GM12878 (cell line): Measurements from ENCODE around the gene RFC4. TPM values are rescaled to one million over a fixed set of nuclear protein-coding genes. Genes with fewer than 3 reads are reported as not detected.

Experiments used
- ATAC-seq: fragments of 200-7000 bp; cut with Tn5 transposase; 3 replicates; pipeline ENCODE4 v1.9.1; 2020; ENCODE audit warnings: mild to moderate bottlenecking, moderate library complexity
- BruUV-seq: library from RNA; stranded (reverse); fragments of 400-500 nt; replicated peaks from 2 replicates; lab custom pipeline; 2021; lab: Mats Ljungman, UMichigan
- CTCF ChIA-PET: fragments of 300-600 bp; sonication (Branson Sonifier 250); formaldehyde crosslinking; extraction: SDS; loops from one replicate; lab custom pipeline; 2021; ENCODE audit warnings: inconsistent platforms; lab: Yijun Ruan, JAX
- POLR2A ChIA-PET: fragments of 350-600 bp; formaldehyde crosslinking; extraction: SDS; loops from one replicate; lab custom pipeline; 2021; ENCODE audit warnings: inconsistent platforms; lab: Charles Lee
- RAD21 ChIA-PET: fragments of 300-600 bp; sonication (Branson Sonifier 250); formaldehyde crosslinking; loops from one replicate; lab custom pipeline; 2023; ENCODE audit warnings: antibody characterized with exemption; ENCODE audit not compliant: unreplicated experiment; lab: Charles Lee
- SMC1A ChIA-PET: fragments of 300-600 bp; sonication (Branson Sonifier 250); formaldehyde crosslinking; loops from one replicate; lab custom pipeline; 2023; ENCODE audit not compliant: unreplicated experiment, uncharacterized antibody; lab: Charles Lee
- DNase-seq: peaks from one replicate; pipeline ENCODE4 v3.0.0-alpha.2; 2011; ENCODE audit warnings: low read depth, low spot score
- FAIRE-seq: peaks from 3 replicates; lab custom pipeline; 2011; peaks lifted over from hg19 to GRCh38; lab: Jason Lieb, UNC
- H2AFZ ChIP-seq: 2 replicates; pipeline ENCODE4 v1.6.0; 2011; ENCODE audit warnings: low read depth, low read length, control low read depth; ENCODE audit not compliant: control insufficient read depth
- H3K27ac ChIP-seq: 2 replicates; pipeline ENCODE4 v1.5.1; 2011; ENCODE audit warnings: control low read depth; ENCODE audit not compliant: control insufficient read depth, insufficient read depth
- H3K27me3 ChIP-seq, 2 experiments: replicated peaks in 1 of 2; 2 replicates each; pipeline versions ENCODE4 v1.6.0 to v1.6.1; 2011; ENCODE audit warnings: low read length in 1 of 2; ENCODE audit not compliant: control insufficient read depth in 2 of 2, insufficient read depth in 2 of 2
- H3K36me3 ChIP-seq, 2 experiments: 2 replicates each; pipeline ENCODE4 v1.5.1; 2011; ENCODE audit warnings: low read length in 1 of 2; ENCODE audit not compliant: control insufficient read depth in 2 of 2, insufficient read depth in 2 of 2
- H3K4me1 ChIP-seq: 2 replicates; pipeline ENCODE4 v1.6.1; 2011; ENCODE audit warnings: mild to moderate bottlenecking, low read length, moderate library complexity, mixed read lengths; ENCODE audit not compliant: control insufficient read depth, insufficient read depth
- H3K4me2 ChIP-seq: 2 replicates; pipeline ENCODE4 v1.6.0; 2011; ENCODE audit warnings: control low read depth; ENCODE audit not compliant: control insufficient read depth, insufficient read depth
- H3K4me3 ChIP-seq: fragments of 200-600 bp; sonication (generic); 2 replicates; pipeline ENCODE4 v1.5.1; 2016
- H3K79me2 ChIP-seq: 2 replicates; pipeline ENCODE4 v1.6.0; 2011; ENCODE audit warnings: low read length; ENCODE audit not compliant: control insufficient read depth, insufficient read depth
- H3K9ac ChIP-seq: 2 replicates; pipeline ENCODE4 v1.8.0; 2011; ENCODE audit warnings: low read length, control low read depth, mixed read lengths; ENCODE audit not compliant: control insufficient read depth, insufficient read depth
- H3K9me3 ChIP-seq: replicated peaks from 3 replicates; pipeline ENCODE4 v1.5.1; 2011; ENCODE audit warnings: mild to moderate bottlenecking, low read length; ENCODE audit not compliant: control insufficient read depth, insufficient read depth
- H4K20me1 ChIP-seq: 2 replicates; pipeline ENCODE4 v1.6.0; 2011; ENCODE audit not compliant: control insufficient read depth, insufficient read depth
- CEBPB ChIP-seq, 2 experiments: fragments of 150-350 bp in 1 of 2; IDR thresholded peaks; 2 replicates each; pipeline ENCODE4 v1.6.1; 2012 to 2014; ENCODE audit warnings: low read depth in 2 of 2, low read length in 2 of 2, borderline replicate concordance in 1 of 2, inconsistent platforms in 1 of 2
- CHD1 ChIP-seq: IDR thresholded peaks from 2 replicates; pipeline ENCODE4 v1.6.1; 2012; ENCODE audit warnings: low read depth, low read length, improper control_type of control experiment
- MEF2B ChIP-seq: fragments of 450-650 bp; IDR thresholded peaks from 2 replicates; pipeline ENCODE4 v1.6.1; 2018; ENCODE audit warnings: mild to moderate bottlenecking, moderate library complexity; ENCODE audit not compliant: partially characterized antibody, poor library complexity, severe bottlenecking
- RAD51 ChIP-seq: fragments of 450-650 bp; IDR thresholded peaks from 2 replicates; pipeline ENCODE4 v1.6.1; 2016; ENCODE audit warnings: moderate library complexity, mild to moderate bottlenecking, inconsistent platforms
- RB1 ChIP-seq: fragments of 450-650 bp; formaldehyde crosslinking; IDR thresholded peaks from 2 replicates; pipeline ENCODE4 v1.6.1; 2017; ENCODE audit warnings: mild to moderate bottlenecking, borderline replicate concordance
- SMAD1 ChIP-seq: fragments of 450-650 bp; IDR thresholded peaks from 2 replicates; pipeline ENCODE4 v1.6.1; 2018; ENCODE audit warnings: mild to moderate bottlenecking, low read depth; ENCODE audit not compliant: partially characterized antibody
- SMAD5 ChIP-seq: IDR thresholded peaks from 2 replicates; pipeline ENCODE4 v1.6.1; 2016; ENCODE audit warnings: antibody characterized with exemption, low read depth
- TAF1 ChIP-seq: IDR thresholded peaks from 2 replicates; pipeline ENCODE4 v1.6.1; 2011; ENCODE audit warnings: mild to moderate bottlenecking, low read depth, low read length, borderline replicate concordance
- TBL1XR1 ChIP-seq: IDR thresholded peaks from 2 replicates; pipeline ENCODE4 v1.6.1; 2012; ENCODE audit warnings: low read depth, low read length, improper control_type of control experiment
- TCF12 ChIP-seq: IDR thresholded peaks from 2 replicates; pipeline ENCODE4 v1.6.1; 2011; ENCODE audit warnings: low read depth, mild to moderate bottlenecking, low read length
- WGBS: methylation state at CpG from one replicate; pipeline ENCODE4 v1.1.6; 2016; ENCODE audit warnings: low lambda C conversion rate; ENCODE audit not compliant: insufficient replicate concordance, insufficient coverage; ENCODE audit errors: missing lambda C conversion rate; 5-methylcytosine and 5-hydroxymethylcytosine counted together
- in situ Hi-C: fragments of 300-500 bp; cut with MboI; formaldehyde crosslinking; loops from 9 replicates; pipeline ENCODE4 v1.14.3; 2018; ENCODE audit warnings: mixed read lengths
- intact Hi-C: fragments of 100-400 bp; cut with micrococcal nuclease; formaldehyde crosslinking; loops from one replicate; pipeline ENCODE4 v1.14.2; 2022; ENCODE audit not compliant: unreplicated experiment
- polyA plus RNA-seq, 11 experiments: library from polyadenylated mRNA; depleted of rRNA in 4 of 11; unstranded in 6 of 11; stranded (reverse) in 5 of 11; fragments of >200 nt; fragmentation: Nextera tagmentation in 4 of 11; fragmentation: Illumina TruSeq in 1 of 11; extraction: Ambion mirVana in 4 of 11; extraction: Trizol in 1 of 11; gene quantifications; 1 replicate in 1 of 11; 2 replicates in 10 of 11; pipeline versions ENCODE4 v1.2.1 to v1.2.3, GENCODE V29; 2011 to 2016; ENCODE audit warnings: inconsistent platforms in 2 of 11, missing spikeins in 2 of 11, low read depth in 1 of 11
- total RNA-seq, 4 experiments: library from RNA; depleted of rRNA in 3 of 4; stranded (reverse); fragments of >200 nt in 3 of 4; fragmentation: Illumina TruSeq in 1 of 4; extraction: Trizol in 1 of 4; gene quantifications; 2 replicates each; pipeline versions ENCODE4 v1.2.1 to v1.2.3, GENCODE V29; 2013 to 2021
- TF ChIP-seq, protein P1 (sequence below): fragments of 150-350 bp; IDR thresholded peaks from 2 replicates; pipeline ENCODE4 v1.6.1; 2016; ENCODE audit warnings: low read depth, low read length
- TF ChIP-seq, protein P2 (sequence below): IDR thresholded peaks from 2 replicates; pipeline ENCODE4 v1.6.1; 2012; ENCODE audit warnings: mild to moderate bottlenecking, low read depth, low read length
- TF ChIP-seq, protein P3 (sequence below): fragments of 450-650 bp; formaldehyde crosslinking; IDR thresholded peaks from 2 replicates; pipeline ENCODE4 v1.4.0; 2022; ENCODE audit warnings: mild to moderate bottlenecking, moderate library complexity

The RFC4 gene
- total and polyA plus RNA-seq, 10 of the 15 experiments (the other 5 are each of a cell fraction or from before 2014, with no cell fraction given) = 49.1 to 144 (median 112) TPM

DNA sequence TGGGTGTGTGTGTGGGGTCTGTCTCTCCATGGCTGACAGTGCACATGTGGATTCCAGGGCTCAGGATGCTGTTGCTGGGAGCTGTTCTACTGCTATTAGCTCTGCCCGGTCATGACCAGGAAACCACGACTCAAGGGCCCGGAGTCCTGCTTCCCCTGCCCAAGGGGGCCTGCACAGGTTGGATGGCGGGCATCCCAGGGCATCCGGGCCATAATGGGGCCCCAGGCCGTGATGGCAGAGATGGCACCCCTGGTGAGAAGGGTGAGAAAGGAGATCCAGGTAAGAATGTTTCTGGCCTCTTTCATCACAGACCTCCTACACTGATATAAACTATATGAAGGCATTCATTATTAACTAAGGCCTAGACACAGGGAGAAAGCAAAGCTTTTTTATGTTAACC is 46.7 kb upstream of the RFC4 start:
- in situ Hi-C loops = loop anchor here (5.0 kb wide), 1 partner anchor 74 kb away; no protein-coding TSS in a partner anchor
- TF ChIP-seq RB1 = no peak
- TF ChIP-seq TBL1XR1 = no peak
- TF ChIP-seq, protein P1, sequence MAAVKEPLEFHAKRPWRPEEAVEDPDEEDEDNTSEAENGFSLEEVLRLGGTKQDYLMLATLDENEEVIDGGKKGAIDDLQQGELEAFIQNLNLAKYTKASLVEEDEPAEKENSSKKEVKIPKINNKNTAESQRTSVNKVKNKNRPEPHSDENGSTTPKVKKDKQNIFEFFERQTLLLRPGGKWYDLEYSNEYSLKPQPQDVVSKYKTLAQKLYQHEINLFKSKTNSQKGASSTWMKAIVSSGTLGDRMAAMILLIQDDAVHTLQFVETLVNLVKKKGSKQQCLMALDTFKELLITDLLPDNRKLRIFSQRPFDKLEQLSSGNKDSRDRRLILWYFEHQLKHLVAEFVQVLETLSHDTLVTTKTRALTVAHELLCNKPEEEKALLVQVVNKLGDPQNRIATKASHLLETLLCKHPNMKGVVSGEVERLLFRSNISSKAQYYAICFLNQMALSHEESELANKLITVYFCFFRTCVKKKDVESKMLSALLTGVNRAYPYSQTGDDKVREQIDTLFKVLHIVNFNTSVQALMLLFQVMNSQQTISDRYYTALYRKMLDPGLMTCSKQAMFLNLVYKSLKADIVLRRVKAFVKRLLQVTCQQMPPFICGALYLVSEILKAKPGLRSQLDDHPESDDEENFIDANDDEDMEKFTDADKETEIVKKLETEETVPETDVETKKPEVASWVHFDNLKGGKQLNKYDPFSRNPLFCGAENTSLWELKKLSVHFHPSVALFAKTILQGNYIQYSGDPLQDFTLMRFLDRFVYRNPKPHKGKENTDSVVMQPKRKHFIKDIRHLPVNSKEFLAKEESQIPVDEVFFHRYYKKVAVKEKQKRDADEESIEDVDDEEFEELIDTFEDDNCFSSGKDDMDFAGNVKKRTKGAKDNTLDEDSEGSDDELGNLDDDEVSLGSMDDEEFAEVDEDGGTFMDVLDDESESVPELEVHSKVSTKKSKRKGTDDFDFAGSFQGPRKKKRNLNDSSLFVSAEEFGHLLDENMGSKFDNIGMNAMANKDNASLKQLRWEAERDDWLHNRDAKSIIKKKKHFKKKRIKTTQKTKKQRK = no peak
- TF ChIP-seq TCF12 = no peak
- no peak for TF ChIP-seq TAF1
- TF ChIP-seq MEF2B = no peak
- no peak for TF ChIP-seq RAD51
- no peak for TF ChIP-seq SMAD1
- TF ChIP-seq, protein P2, sequence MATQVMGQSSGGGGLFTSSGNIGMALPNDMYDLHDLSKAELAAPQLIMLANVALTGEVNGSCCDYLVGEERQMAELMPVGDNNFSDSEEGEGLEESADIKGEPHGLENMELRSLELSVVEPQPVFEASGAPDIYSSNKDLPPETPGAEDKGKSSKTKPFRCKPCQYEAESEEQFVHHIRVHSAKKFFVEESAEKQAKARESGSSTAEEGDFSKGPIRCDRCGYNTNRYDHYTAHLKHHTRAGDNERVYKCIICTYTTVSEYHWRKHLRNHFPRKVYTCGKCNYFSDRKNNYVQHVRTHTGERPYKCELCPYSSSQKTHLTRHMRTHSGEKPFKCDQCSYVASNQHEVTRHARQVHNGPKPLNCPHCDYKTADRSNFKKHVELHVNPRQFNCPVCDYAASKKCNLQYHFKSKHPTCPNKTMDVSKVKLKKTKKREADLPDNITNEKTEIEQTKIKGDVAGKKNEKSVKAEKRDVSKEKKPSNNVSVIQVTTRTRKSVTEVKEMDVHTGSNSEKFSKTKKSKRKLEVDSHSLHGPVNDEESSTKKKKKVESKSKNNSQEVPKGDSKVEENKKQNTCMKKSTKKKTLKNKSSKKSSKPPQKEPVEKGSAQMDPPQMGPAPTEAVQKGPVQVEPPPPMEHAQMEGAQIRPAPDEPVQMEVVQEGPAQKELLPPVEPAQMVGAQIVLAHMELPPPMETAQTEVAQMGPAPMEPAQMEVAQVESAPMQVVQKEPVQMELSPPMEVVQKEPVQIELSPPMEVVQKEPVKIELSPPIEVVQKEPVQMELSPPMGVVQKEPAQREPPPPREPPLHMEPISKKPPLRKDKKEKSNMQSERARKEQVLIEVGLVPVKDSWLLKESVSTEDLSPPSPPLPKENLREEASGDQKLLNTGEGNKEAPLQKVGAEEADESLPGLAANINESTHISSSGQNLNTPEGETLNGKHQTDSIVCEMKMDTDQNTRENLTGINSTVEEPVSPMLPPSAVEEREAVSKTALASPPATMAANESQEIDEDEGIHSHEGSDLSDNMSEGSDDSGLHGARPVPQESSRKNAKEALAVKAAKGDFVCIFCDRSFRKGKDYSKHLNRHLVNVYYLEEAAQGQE = no peak
- no peak for TF ChIP-seq CEBPB (IDR thresholded peaks at IDR 0.05; ENCODE audit: borderline replicate concordance in 1 of 2, low read depth in 2 of 2, low read length in 2 of 2)
- no peak for TF ChIP-seq CHD1
- TF ChIP-seq, protein P3, sequence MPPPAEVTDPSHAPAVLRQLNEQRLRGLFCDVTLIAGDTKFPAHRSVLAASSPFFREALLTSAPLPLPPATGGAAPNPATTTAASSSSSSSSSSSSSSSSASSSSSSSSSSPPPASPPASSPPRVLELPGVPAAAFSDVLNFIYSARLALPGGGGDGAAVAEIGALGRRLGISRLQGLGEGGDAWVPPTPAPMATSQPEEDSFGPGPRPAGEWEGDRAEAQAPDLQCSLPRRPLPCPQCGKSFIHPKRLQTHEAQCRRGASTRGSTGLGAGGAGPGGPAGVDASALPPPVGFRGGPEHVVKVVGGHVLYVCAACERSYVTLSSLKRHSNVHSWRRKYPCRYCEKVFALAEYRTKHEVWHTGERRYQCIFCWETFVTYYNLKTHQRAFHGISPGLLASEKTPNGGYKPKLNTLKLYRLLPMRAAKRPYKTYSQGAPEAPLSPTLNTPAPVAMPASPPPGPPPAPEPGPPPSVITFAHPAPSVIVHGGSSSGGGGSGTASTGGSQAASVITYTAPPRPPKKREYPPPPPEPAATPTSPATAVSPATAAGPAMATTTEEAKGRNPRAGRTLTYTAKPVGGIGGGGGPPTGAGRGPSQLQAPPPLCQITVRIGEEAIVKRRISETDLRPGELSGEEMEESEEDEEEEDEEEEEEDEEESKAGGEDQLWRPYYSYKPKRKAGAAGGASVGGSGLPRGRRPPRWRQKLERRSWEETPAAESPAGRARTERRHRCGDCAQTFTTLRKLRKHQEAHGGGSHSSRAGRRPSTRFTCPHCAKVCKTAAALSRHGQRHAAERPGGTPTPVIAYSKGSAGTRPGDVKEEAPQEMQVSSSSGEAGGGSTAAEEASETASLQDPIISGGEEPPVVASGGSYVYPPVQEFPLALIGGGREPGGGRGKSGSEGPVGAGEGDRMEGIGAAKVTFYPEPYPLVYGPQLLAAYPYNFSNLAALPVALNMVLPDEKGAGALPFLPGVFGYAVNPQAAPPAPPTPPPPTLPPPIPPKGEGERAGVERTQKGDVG (CRISPR knock-in tag) = no peak
- TF ChIP-seq SMAD5 = no peak
- H3K4me3 ChIP-seq = no peak overlapping the region
- FAIRE-seq = no peak
- RAD21 ChIA-PET = interaction anchor here (2.0 kb wide), 1 partner anchor 312 kb away, joined by 7 read pairs; no protein-coding TSS in a partner anchor
- H3K79me2 ChIP-seq = no peaks in the 10 kb centered on the region
- intact Hi-C loops = no loop called here
- no peak overlapping the region for H3K9ac ChIP-seq
- H4K20me1 ChIP-seq = no peaks in the 10 kb centered on the region
- no peak for ATAC-seq
- H2AFZ ChIP-seq = no peak overlapping the region
- POLR2A ChIA-PET = no interaction called here
- peaks cover 0 to 2% of the 10 kb centered on the region in 2 experiments; a peak in 3 of 4 replicates for H3K27me3 ChIP-seq
- CTCF ChIA-PET = interaction anchor here (1.4 to 4.7 kb wide), 2 partner anchors 298 to 312 kb away, joined by 7 to 92 read pairs; no protein-coding TSS in a partner anchor
- H3K36me3 ChIP-seq = no peaks in the 10 kb centered on the region
- no peak for DNase-seq
- H3K9me3 ChIP-seq = no peaks in the 10 kb centered on the region
- H3K27ac ChIP-seq = no peak overlapping the region
- WGBS = 67% methylated on average over 6 of the region's 6 CpGs
- H3K4me1 ChIP-seq = no peaks in the 10 kb centered on the region
- SMC1A ChIA-PET = interaction anchor here (0.9 to 2.4 kb wide), 4 partner anchors 26 to 312 kb away, joined by 3 to 16 read pairs (median 4); no protein-coding TSS in a partner anchor
- BruUV-seq = no TSS peak
- no peak overlapping the region for H3K4me2 ChIP-seq
